ENCODE data around the gene BTBD7.

Gene BTBD7

GRCh38 chr14:93231129-93231979 lies 101.5 kb downstream of the BTBD7 start:
- no peaks in the 10 kb centered on the region; the same call in 1 of the 2 replicates for H4K20me1 ChIP-seq (ENCODE audit: low read depth, low read length)
- H3F3A ChIP-seq (ENCODE audit: insufficient read depth): 0 out of 2 replicates have a peak, but pooled peaks cover 3% of the 10 kb centered on the region
- peaks cover 13% of the 10 kb centered on the region; the same call in 1 of the 2 replicates for H3K36me3 ChIP-seq (ENCODE audit: low read length)
- no peak overlapping the region for H3K4me3 ChIP-seq (ENCODE audit: insufficient read depth, low read length, poor library complexity, severe bottlenecking)
- no peaks in the 10 kb centered on the region for H3K79me2 ChIP-seq (ENCODE audit: insufficient read depth, low read length)
- H3K4me2 ChIP-seq (ENCODE audit: low read depth, low read length, poor library complexity, severe bottlenecking): no peak overlapping the region
- H2AFZ ChIP-seq (ENCODE audit: low read depth, low read length, severe bottlenecking): no peak overlapping the region
- no peak for TF ChIP-seq EZH2phosphoT487 (conservative IDR thresholded peaks at IDR 0.05; ENCODE audit: low read length)
- TF ChIP-seq CTCF (IDR thresholded peaks at IDR 0.05; ENCODE audit: insufficient read depth, low read length, poor library complexity, severe bottlenecking): no peak
- H3K9me3 ChIP-seq (ENCODE audit: insufficient read depth, low read length): no peaks in the 10 kb centered on the region
- H3K9ac ChIP-seq (ENCODE audit: low read length): no peak overlapping the region
- no peaks in the 10 kb centered on the region for H3K27me3 ChIP-seq (ENCODE audit: low read length)
- no peak overlapping the region for H3K27ac ChIP-seq (ENCODE audit: low read depth, low read length)
- H3K9me2 ChIP-seq (replicated peaks; ENCODE audit: insufficient read depth, low read length): no peaks in the 10 kb centered on the region

DNA sequence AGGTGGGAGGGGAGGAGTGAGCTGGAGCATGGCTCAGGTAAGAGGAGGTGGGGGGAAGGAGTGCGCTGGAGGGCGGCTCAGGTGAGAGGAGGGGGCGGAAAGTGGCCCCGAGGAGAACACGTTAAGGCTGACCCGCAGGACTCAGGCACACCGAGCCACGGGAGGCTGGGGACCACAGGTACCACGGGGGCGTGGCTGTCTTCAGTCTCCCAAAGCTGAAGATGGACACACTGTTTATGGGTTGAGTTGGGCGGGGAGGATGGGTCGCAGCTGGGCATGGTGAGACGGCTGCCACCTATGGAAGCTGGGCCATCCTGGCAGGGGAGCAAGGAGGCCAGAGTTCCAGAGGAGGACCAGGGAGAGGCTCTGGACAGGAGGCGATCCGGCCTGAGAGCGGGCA lies 102.3 kb downstream of the BTBD7 start:
- Histone ChIP-seq H3F3A (ENCODE audit: insufficient read depth) (0 out of 2 replicates have a peak, but pooled peaks cover 3% of the 10 kb centered on the region), H3K9me3 (ENCODE audit: insufficient read depth, low read length) (no peaks in the 10 kb centered on the region), H3K36me3 (ENCODE audit: low read length) (peaks cover 15% of the 10 kb centered on the region; the same call in 1 of the 2 replicates), H3K79me2 (ENCODE audit: insufficient read depth, low read length) (no peaks in the 10 kb centered on the region), H3K4me3 (ENCODE audit: insufficient read depth, low read length, poor library complexity, severe bottlenecking) (no peak overlapping the region), H3K4me2 (ENCODE audit: low read depth, low read length, poor library complexity, severe bottlenecking) (no peak overlapping the region), H3K9me2 (replicated peaks; ENCODE audit: insufficient read depth, low read length) (no peaks in the 10 kb centered on the region), H3K27me3 (ENCODE audit: low read length) (no peaks in the 10 kb centered on the region), H3K9ac (ENCODE audit: low read length) (no peak overlapping the region), H4K20me1 (ENCODE audit: low read depth, low read length) (no peaks in the 10 kb centered on the region; the same call in 1 of the 2 replicates), H3K27ac (ENCODE audit: low read depth, low read length) (no peak overlapping the region), H2AFZ (ENCODE audit: low read depth, low read length, severe bottlenecking) (no peak overlapping the region)
- TF ChIP-seq EZH2phosphoT487 (conservative IDR thresholded peaks at IDR 0.05; ENCODE audit: low read length) (no peak), CTCF (IDR thresholded peaks at IDR 0.05; ENCODE audit: insufficient read depth, low read length, poor library complexity, severe bottlenecking) (no peak)

DNA sequence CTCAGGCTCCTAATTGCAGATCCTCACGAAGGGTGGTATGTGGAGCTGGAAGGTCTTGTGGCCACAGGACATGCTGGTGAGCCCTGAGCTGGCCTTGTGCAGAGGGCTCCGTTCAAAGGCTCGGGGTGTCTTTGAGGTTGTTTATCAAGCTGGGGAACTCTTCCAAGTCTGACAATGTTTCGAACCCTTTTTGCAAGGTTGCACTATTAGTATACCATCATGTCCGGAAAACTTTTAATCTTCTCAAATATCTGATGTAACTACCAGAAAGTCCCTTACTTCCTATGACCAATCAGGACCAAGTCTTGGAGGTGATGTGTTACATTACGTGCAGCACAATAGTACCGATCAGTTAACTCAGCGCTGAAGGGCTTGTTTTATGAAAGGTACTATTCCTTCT lies 104.3 kb downstream of the BTBD7 start:
- Histone ChIP-seq H3K9ac (ENCODE audit: low read length) (no peak overlapping the region), H3K9me3 (ENCODE audit: insufficient read depth, low read length) (no peaks in the 10 kb centered on the region), H3K36me3 (ENCODE audit: low read length) (peaks cover 21% of the 10 kb centered on the region; the same call in 1 of the 2 replicates), H3K4me3 (ENCODE audit: insufficient read depth, low read length, poor library complexity, severe bottlenecking) (no peak overlapping the region), H3K27ac (ENCODE audit: low read depth, low read length) (no peak overlapping the region), H2AFZ (ENCODE audit: low read depth, low read length, severe bottlenecking) (no peak overlapping the region), H3K27me3 (ENCODE audit: low read length) (no peaks in the 10 kb centered on the region), H3K79me2 (ENCODE audit: insufficient read depth, low read length) (no peaks in the 10 kb centered on the region), H4K20me1 (ENCODE audit: low read depth, low read length) (no peaks in the 10 kb centered on the region; the same call in 1 of the 2 replicates), H3F3A (ENCODE audit: insufficient read depth) (no peaks in the 10 kb centered on the region), H3K9me2 (replicated peaks; ENCODE audit: insufficient read depth, low read length) (no peaks in the 10 kb centered on the region), H3K4me2 (ENCODE audit: low read depth, low read length, poor library complexity, severe bottlenecking) (no peak overlapping the region)
- TF ChIP-seq CTCF (IDR thresholded peaks at IDR 0.05; ENCODE audit: insufficient read depth, low read length, poor library complexity, severe bottlenecking) (no peak), EZH2phosphoT487 (conservative IDR thresholded peaks at IDR 0.05; ENCODE audit: low read length) (no peak)

All from SU-DHL-6 (cell line).